ENCODE data around the gene ARID3A.

ARID3A gene

DNA sequence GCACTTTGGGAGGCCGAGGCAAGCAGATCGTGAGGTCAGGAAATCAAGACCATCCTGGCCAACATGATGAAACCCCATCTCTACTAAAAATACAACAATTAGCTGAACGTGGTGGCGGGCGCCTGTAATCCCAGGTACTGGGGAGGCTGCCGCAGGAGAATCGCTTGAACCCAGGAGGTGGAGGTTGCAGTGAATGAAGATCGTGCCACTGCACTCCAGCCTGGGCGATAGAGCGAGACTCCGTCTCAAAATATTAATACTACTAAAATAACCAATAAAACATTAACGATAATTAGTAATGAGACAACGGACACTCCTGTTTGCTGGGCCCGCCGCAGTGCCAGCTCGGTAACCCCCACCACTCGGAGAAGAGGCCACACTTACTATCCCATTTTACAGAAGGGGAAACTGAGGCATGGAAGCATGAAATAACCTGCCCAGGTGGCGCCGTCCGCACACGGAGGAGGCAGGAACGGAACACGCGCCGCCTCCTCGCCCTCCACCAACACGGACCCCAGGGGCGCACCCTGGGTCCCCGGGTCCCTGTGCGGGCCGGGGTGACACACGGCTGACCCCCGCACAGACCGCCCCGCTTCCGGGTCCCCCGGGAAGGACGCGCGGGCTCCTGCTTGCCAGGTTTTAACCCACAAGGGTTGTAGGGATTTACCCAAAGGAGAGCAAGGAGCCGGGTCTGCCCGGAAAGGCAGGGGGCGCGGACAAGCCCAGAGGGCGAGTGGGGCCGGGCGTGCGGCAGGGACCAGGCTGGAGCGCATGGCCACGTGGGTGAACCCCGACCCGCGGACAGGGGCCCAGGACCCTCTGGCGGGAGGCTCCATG lies 14.4 kb upstream of the ARID3A start:
- no peak overlapping the region for H3K4me3 ChIP-seq (ENCODE audit: low read depth, low read length)

DNA sequence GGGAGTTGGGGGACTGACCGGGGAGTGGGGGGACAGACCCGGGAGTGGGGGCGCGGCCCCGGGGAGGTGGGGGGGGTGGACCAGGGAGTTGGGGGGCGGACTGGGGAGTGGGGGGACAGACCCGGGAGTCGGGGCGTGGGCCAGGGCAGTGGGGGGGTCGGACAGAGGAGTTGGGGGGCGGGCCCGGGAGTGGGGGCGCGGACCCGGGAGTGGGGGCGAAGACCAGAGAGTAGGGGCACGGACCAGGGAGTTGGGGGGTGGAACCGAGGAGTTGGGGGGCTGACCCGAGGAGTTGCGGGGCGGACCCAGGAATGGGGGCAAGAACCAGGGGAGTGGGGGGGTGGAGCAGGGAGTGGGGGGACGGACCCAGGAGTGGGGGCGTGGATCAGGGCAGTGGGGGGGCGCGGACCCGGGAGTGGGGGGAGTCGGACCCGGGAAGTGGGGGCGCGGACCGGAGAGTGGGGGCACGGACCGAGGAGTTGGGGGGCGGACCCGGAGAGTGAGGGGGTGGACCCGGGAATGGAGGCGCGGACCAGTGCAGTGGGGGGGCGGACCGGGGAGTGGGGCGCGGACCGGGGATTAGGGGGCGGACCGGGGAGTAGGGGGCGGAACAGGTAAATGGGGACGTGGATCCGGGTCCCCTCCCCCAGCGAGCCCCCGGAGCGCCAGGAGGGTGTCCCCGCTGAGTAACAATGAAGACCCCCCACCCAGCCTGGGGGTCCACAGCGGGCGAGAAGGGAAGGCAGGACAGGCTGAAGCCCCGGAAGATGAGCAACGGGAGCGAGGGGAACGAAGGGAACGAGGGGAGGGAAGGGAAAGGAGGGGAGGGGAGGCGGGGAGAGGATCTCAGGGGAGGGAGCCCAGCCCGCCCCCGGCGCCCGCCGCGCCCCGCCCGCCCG lies 13.4 kb upstream of the ARID3A start:
- peak overlapping the region; percentile 67 for H3K4me3 ChIP-seq (ENCODE audit: low read depth, low read length)

DNA sequence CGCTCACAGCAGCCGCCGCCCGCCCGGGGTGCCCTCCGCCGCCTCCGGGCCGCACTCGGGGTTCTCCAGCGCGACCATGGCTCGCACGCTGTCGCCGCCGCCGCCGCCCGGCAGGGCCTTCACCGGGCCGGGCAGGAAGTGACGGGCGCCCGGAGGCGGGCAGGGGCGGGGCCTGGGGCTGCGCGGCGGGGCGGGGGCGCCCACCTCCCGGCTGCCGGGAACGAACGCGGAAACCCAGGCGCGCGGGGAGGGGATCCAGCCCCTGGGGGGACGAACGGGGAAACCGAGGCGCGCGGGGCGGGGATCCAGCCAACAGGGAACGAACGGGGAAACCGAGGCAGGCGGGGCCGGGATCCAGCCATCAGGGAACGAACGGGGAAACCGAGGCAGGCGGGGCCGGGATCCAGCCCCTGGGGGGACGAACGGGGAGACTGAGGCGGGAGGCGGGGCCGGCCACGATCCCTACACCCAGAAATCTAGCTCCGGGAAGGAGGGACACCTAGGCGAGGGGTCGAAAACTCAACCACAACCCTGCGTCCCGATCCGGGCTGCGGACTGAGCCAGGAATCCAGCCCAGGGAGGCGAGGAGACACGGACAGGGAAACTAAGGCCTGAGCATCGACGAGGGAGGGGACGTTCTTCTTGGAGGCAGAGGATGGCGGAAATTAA lies 12.6 kb upstream of the ARID3A start, which contains the start of gene R3HDM4:
TSS of gene R3HDM4 (minus strand) at position 140 of the 669 bp plus-strand sequence. CDS start at position 78, 62 bp downstream.
- peak within 1 kb of the TSS; percentile 67 for H3K4me3 ChIP-seq (ENCODE audit: low read depth, low read length)

GRCh38 chr19:916645-917322 lies 9.1 kb upstream of the ARID3A start:
- H3K4me3 ChIP-seq (ENCODE audit: low read depth, low read length): peak overlapping the region; percentile 57

- peak within 1 kb of the TSS; percentile 57 for H3K4me3 ChIP-seq (ENCODE audit: low read depth, low read length)
These were observed 8.3 kb upstream of the ARID3A start, which contains the start of gene KISS1R for GRCh38 chr19:917323-918151. TSS of gene KISS1R (plus strand) at chr19:917333. CDS start at chr19:917503, 170 bp downstream.

DNA sequence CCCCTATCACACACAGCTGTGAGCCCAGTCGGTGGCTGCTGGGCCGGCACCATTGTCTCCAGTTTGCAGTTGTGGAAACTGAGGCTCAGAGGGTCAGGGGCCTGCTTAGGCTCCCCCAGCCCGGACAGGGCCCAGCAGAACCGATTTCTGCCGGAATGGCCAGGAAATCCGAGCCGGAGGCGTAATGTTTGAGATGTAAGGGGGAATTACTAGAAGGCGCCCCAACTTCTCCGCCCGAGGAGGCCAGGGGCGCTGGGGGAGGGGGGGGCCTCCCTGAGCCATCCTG lies 7.7 kb upstream of the ARID3A start:
- H3K4me3 ChIP-seq (ENCODE audit: low read depth, low read length): peak overlapping the region; percentile 14

DNA sequence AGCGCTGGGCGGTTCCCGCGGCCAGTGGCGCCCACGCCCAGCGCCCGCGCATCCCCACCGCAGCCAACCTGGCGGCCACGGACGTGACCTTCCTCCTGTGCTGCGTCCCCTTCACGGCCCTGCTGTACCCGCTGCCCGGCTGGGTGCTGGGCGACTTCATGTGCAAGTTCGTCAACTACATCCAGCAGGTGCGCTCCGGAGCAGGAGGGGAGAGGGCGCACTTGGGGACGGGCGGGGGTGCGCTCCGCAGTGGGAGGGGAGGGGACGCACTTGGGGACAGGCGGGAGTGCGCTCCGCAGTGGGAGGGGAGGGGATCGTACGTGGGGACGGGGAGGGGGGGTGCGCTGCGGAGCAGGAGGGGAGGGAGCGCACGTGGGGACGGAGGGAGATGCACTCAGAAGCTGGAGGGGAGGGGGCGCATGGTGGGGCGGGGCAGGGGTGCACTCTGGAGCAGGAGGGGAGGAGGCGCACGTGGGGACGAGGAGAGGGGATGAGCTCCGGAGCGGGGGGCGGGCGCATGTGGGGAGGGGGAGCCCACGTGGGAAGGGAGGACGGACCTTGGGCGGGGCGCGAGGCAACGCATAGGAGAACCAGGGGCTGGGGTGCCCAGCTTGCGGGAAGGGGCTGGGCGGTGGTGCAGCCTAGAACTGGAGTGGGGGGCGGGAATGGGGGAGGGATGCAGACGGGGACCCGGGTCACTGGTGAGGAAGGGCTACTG lies 7.2 kb upstream of the ARID3A start:
- no peak overlapping the region for H3K4me3 ChIP-seq (ENCODE audit: low read depth, low read length)

- peak overlapping the region; percentile 8 for H3K4me3 ChIP-seq (ENCODE audit: low read depth, low read length)
These were observed 6.4 kb upstream of the ARID3A start for GRCh38 chr19:919199-920050.

GRCh38 chr19:920051-920864 lies 5.6 kb upstream of the ARID3A start:
- peak overlapping the region; percentile 8 for H3K4me3 ChIP-seq (ENCODE audit: low read depth, low read length)

GRCh38 chr19:924553-925086 lies 1.2 kb upstream of the ARID3A start:
- H3K4me3 ChIP-seq (ENCODE audit: low read depth, low read length): peak overlapping the region; percentile 78

GRCh38 chr19:925087-925525 lies 729 bp upstream of the ARID3A start:
- H3K4me3 ChIP-seq (ENCODE audit: low read depth, low read length): peak overlapping the region; percentile 78

GRCh38 chr19:926323-926588 lies 421 bp downstream of the ARID3A start:
- peak overlapping the region; percentile 78 for H3K4me3 ChIP-seq (ENCODE audit: low read depth, low read length)

DNA sequence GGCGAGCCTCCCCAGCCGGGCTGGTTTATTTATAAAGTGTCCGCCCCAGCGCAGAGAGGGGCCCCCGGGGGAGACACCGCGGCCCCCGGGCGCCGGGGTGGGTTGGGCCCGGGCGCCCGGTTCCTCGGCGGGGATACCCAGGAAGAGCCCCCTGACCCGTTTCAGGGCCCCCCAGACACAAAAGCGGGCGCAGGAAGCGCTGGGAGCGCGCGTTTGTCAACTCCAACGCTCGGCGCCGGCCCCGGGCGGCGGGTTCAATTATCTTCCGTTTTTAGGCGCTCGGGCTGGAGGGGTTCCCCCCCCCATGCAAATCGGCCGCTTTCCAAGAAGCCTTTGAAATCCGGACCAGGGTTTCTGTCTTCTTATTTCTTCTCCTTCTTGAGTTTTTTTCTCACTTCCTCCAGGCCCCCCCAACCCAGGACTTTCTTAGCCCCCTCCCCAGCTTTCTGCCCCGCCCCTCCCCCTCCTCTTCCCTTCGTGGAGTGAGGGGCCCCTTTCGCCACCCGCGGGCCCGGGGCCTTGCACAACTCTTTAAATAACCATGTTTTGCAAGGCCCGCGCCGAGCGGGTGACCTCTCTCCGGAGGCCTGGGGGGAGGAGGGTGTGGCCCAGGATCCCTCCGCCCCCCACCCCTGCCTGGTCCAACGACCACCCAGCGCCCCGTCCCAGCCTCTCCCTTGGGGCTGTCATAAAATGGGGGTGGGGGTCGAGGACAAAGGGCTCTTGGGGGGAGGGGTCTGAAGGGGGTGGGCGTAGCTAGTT lies 935 bp downstream of the ARID3A start:
- peak overlapping the region; percentile 78 for H3K4me3 ChIP-seq (ENCODE audit: low read depth, low read length)

DNA sequence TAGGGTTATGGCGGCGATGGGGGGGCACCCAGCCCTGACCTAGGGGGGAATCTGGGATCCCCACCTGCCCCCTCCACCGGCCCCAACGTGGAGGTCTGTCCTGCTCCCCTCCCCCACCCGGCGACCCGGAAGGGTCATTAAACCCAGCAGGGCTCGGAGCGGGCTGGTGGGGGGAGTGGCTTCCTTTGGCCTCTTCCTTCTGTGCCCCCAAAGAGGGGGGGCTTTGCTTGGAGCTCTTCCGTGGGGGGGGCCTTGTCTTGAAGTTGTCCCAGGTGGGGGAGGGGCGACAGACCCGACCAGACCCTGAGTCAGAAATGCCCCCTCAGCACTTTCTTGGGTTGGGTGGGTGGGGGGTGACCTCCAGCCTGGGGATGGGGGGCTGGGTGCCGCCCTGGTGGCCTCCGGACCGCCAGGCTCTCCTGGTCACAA lies 1.5 kb downstream of the ARID3A start:
- H3K4me3 ChIP-seq (ENCODE audit: low read depth, low read length): no peak overlapping the region

GRCh38 chr19:927780-928401 lies 2.1 kb downstream of the ARID3A start:
- no peak overlapping the region for H3K4me3 ChIP-seq (ENCODE audit: low read depth, low read length)

All from iPS-11a (cell line).